ENCODE measurements around the gene VCL.
A peak's percentile ranks its signal among the peaks of the same experiment; 100 is the strongest.
"Not testable (repeated sequence)": the region's sequence is repeated elsewhere in the genome, so short reads cannot be mapped to it uniquely, and the experiment has no call there.

VCL gene

DNA sequence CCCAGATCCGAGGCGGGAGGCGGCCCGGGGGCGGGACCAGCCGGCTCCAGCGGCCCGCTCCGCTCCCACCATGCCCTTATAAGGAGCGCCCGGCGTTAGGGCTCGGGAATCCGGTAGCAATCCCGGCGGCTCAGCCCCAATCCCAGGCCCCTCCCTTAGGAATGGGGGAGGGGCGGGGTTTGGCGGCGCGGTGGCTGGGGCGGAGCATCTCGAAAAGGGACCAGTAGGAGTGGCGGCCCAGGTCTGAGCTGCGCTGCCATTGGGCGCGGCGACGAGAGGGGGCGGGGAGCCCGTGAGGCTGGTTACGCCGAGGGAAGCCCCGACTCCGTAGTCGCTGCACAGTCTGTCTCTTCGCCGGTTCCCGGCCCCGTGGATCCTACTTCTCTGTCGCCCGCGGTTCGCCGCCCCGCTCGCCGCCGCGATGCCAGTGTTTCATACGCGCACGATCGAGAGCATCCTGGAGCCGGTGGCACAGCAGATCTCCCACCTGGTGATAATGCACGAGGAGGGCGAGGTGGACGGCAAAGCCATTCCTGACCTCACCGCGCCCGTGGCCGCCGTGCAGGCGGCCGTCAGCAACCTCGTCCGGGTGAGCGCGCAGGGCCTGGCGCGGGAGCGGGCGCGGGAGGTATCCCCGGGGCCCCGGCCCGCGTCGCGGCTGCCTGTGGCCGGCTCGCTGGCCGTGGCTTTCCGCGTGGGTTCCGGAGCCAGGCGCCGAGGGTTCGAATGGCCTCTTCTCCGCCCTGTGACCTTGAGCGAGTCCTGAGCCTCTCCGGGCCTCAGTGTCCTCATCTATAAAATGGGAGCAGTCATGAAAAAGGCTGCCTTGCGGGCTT is at the start of gene VCL:
Gene VCL (plus strand): TSS at position 330 of the 836 bp plus-strand sequence. CDS start 92 bp downstream, at position 422.
- DNase-seq (ENCODE audit: low read depth, low spot score) = peak; percentile 87

DNA sequence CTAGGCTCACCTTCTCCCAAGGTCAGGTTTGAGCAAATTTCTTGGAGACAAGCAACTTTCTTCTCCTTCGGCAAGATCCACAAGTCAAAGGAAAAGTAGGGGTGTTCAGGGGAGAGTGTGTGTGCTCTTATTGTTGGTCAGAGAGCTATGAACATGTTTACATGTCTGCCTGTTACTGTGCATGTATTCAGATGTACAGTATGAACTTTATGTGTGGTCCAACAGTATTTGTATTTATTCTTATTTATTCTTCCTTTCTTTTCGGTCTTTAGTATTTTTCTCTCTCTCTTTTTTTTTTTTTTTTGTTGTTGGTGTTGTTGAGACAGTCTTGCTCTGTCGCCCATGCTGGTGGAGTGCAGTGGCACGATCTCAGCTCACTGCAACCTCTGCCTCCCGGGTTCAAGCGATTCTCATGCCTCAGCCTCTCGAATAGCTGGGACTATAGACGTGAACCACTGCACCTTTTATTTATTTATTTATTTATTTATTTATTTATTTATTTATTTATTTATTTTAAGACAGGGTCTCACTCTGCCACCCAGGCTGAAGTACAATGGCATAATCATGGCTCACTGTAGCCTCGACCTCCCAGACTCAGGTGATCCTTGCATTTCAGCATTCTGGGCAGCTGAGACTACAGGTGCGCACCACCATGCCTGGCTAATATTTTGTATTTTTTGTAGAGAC is 48.8 kb upstream of the VCL start:
- no peak for DNase-seq (ENCODE audit: low read depth, low spot score)

DNA sequence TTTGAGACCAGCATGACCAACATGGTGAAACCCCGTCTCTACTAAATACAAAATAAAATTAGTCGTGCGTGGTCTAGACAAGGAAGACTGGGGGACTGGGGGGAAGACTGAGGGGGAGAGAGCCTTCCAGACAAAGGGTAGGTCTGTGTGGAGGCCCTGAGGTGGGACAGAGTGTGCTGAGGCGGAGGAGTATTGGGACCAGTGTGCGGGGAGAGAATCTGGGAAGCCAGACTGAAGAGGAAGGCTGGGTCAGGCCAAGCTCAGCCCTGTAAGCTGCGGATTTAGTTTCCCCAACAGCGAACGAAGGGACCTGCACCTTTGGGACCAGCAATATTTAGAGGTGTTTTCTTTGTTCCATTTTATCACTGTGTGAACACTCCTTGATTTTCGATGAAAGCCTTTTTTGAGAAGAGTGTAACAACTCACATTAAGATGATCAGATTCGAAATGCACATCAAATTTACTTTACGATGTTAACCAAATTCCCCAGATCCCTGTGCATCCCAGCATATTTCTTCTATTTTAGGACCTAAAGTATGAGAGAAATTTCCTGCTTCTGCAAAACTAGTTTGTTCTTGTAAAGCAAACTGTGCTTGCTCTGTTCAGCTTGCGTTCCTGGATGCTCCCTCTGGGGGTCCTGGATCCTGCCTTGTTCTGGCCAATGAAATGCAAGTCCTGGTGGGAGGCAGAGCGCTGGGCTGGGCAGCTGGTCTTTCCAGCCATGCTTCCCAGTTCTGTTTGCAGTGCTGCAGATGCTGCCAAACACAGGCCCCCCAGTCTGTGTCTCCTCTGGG is 47.6 kb upstream of the VCL start:
- DNase-seq (ENCODE audit: low read depth, low spot score) = no peak

DNA sequence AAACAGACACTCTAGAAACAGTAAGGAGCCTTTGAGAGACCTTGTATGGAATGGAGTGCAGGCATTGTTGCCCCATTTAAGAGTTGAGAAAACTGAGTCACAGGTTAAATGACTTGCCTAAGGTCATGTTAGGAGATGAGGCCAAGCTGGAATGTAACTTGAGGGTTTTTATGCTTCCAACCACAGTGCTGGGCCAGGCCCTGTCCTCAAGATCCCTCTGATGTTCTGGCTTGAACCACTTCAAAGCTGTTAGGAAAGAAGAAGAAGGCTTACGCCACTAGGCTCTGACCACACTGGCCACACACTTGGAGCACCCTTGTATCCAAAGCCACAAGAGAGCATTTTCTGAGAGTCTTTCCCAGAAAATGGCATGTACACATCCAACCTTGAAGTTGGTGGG is 44.3 kb upstream of the VCL start:
- DNase-seq (ENCODE audit: low read depth, low spot score) = no peak

DNA sequence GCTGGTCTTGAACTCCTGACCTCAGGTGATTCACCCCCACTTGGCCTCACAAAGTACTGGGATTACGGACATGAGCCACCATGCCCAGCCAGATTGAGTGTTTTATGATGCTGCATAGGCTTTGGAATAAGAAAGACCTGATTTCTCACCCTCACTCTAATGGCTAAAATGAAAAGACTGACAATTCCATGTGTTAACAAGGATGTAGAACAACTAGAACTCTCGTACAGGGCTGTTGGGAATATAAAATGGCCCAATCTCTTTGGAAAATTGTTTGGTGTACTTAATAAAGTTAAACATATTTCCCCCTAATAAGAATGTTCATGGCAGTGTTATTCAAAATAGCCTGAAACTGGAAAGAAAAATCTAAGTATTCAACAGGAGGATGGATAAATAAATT is 43.2 kb upstream of the VCL start:
- DNase-seq (ENCODE audit: low read depth, low spot score) = no peak

DNA sequence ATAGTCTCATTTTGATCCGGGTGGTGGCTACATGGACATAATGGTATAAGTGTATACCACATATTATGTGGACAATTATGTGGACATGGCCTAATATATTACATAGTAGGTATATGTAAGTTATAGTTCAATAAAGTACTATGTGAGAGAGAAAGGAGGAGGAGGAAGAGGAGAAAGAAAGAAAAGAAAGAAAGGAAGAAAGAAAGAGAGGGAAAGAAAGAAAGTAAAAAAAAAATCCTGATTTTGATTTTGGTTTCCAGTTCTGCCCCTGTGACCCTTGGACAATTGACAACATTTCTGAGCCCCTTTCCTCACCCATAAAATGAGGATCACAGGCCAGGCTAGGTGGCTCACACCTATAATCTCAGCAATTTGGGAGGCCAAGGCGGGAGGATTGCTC is 42.2 kb upstream of the VCL start:
- no peak for DNase-seq (ENCODE audit: low read depth, low spot score)

DNA sequence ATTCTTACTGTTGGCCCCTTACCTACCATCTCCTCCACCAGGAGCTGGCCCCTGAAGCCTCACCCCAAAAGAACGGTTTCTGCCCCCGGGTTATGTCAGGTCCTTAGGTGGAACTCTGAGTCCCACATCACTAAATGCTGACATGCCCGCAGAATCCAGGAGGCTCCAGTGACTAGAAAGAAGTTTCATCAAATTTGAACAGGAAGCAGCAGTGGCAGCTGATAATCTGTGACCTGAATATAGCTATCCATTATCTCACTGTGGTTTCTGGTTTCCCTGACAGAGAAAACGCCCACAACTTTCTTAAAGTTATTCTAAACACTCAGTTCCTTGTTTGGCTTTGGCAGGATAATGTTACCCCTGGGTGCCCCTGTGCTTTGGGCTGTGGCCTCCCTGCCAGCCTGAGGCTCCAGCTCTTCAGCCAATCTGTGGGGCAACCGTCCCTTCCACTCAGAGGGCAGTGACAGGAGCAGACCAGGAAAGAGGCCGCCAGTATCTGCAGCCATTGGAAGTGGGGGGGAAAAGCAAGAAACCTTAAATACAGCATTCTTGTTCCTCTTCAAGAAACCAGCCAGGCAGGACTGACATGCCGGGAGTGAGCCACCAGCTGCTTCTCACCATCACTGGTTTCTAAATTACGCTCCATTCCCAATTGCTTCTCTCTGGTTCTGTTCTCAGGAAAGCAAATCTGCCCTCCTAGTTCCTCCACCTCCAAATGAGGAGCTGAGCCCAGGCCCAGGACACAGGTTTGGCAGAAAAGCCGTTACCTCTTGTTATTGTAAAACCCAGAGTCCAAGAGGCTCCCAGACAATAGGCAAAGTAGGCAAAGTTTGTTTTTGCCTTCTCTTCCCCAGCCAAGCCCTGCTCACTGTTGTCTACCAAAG is 41.2 kb upstream of the VCL start:
- no peak for DNase-seq (ENCODE audit: low read depth, low spot score)

DNA sequence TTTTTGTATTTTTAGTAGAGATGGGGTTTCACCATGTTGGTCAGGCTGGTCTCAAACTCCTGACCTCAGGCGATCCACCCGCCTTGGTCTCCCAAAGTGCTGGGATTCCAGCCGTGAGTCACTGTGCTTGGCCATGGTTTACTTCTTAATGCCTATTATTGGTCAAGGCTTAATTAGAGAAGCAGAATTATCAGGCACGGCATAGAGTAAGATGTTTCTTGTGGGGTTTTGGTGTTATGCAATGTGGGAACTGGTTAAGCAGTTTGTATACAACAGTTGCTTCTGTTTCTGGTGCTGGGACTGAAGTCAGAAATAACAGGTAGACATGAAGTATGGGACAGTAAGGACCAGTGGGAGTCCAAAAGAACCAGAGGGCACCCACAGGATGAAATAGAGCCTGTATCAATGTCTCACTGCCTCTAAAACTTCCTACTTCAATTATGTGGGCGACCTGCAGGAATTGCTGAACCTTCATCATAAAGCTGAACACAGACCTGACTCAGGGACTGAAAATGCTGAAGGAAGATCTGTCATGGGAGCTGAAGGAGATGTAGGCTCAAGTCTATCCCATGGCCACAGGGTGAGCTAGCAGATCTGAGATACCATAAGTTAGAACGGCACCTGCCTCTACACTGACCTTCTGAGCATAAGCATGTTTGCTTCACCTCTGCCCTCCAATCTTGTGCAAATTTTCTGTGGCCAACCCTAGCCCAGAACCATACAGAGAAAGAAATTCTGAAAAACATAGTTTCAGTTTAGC is 38.3 kb upstream of the VCL start:
- DNase-seq (ENCODE audit: low read depth, low spot score) = no peak

DNA sequence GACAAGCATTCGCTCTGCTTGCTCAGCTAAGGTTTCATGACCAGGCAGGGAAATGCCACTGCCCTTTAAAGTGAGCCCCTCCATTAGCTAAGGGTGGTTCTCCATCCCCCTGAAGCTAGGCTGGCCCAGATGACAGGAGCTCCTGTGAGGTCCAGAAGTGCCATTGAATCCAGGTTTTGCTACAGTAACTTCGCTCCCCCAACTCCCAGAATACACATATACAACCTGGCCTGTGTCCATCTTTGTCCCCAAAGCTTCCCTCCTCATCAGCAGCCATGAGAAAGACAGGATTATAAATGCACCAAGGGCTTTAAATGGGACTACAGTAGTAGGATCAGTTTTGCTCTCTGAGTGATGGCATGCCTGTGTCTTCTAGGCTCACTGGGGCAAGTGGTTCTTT is 35.5 kb upstream of the VCL start:
- DNase-seq (ENCODE audit: low read depth, low spot score) = no peak

DNA sequence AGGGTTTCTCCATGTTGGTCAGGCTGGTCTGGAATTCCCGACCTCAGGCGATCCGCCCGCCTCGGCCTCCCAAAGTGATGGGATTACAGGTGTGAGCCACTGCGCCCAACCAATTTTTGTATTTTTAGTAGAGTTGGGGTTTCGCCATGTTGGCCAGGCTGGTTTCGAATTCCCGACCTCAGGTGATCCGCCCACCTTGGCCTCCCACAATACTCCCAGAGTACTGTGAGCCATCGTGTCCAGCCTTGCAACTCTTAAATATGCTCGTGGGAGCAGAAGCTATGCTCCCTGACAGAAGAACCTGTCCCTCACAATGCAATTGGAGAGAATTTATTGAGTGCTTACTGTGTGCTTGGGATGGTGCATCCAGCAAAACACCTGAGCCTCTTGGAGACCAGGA is 34.4 kb upstream of the VCL start:
- DNase-seq (ENCODE audit: low read depth, low spot score) = not testable (repeated sequence)

DNA sequence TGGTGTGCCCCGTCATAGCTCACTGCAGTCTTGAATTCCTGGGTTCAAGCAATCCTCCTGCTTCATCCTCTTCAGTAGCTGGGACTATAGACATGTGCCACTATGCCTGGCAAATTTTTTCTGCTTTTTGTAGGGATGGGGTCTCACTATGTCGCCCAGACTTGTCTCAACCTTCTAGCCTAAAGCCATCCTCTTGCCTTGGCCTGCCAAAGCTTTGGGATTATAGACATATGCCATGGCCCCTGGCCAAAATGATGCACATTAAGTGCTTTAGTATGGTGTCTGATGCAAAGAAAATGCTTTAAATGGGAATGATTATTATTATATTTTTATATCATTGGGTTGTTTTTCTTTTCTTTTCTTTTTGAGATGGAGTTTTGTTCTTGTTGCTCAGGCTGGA is 33.2 kb upstream of the VCL start:
- no peak for DNase-seq (ENCODE audit: low read depth, low spot score)

DNA sequence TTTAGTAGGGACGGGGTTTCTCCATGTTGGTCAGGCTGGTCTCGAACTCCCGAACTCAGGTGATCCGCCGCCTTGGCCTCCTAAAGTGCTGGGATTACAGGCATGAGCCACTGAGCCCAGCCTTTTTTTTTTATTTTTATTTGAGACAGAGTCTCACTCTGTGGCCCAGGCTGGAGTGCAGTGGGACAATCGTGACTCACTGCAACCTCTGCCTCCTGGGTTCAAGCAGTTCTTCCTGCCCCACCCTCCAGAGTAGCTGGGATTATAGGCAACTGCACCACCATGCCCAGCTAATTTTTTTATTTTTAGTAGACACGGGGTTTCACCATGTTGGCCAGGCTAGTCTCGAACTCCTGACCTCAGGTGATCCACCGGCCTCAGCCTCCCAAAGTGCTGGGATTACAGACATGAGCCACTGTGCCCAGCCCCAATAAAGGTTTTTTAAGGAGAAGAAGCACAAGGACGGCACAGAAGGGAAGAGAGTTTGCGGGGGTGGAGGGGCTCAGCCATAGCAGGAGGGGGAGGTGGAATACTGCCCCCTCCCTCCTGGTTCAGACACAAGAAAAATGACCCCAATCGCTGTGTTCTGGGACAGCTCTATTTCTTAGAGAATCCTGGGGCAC is 32.5 kb upstream of the VCL start:
- DNase-seq (ENCODE audit: low read depth, low spot score) = not testable (repeated sequence)

DNA sequence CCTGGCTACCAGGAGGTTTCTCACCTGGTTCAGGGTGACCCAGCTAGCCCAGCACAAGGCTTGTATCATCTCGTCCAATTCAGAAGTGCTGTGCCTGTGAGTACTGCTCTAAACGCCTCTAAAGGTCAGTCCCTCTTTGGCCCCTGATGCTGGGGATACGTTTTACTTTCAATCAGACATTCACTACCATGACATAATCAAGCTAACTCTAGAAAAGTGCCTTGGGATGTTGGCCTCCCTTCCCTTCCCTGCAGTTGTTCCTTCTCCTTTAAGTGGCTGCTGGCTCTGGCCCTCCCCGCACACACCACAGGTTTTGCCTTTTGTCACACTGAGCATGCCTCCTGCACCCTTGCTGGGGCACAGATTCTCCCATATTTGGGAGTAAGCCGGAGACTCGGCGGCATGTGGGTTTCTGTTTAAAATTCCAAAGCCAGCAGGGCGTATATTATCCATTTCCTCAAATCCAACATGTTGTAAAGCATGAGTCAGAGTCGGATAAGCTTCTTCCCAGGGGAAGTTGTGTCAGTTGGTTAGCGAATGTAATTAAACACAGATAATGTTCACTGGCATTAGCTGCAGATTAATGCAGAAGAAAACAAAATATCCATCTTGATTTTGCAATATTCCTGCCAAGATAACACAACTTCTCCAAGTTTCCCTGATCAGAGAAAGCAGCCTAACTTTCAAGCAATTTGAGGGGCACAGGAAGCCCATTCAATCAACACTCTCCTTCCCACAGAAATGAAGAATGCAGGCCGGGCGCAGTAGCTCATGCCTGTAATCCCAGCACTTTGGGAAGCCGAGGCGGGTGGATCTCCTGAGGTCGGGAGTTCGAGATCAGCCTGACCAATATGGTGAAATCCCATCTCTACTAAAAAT is 31.8 kb upstream of the VCL start:
- DNase-seq (ENCODE audit: low read depth, low spot score) = no peak

DNA sequence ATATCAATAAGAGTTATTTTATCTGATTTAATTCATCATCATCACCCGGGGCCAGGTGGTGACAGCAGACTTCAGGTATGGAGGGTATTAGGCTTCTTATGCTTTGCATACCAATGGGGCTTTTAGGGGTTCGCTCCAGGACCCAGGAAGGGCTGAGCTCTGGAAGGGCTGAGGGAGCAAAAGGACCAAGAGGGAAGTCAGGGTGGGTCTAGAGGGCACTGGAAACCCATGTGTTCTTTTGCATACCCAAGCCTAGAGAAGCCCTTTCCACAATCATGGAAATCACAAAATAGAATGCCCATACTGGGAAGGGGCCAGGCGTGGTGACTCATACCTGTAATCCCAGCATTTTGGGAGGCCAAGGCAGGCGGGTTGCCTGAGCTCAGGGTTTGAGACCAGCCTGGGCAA is 30.9 kb upstream of the VCL start:
- DNase-seq (ENCODE audit: low read depth, low spot score) = no peak

DNA sequence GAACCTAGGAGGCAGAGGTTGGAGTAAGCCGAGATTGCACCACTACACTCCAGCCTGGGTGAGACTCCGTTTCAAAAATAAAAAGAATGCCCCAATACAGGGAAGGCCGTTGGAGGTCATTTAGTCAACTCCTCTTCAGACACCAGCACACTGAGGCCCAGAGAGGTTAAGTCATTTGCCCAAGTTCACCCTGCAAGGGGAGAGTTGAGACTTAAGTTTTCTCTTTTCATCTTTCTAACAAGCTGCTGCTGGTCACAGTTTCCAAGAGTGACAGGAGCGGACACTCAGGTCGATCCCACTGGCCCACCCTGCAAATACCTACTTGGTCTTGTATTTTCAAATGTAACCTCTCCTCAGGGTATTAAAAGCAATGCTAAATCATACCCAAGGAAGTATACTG is 30.4 kb upstream of the VCL start:
- no peak for DNase-seq (ENCODE audit: low read depth, low spot score)

DNA sequence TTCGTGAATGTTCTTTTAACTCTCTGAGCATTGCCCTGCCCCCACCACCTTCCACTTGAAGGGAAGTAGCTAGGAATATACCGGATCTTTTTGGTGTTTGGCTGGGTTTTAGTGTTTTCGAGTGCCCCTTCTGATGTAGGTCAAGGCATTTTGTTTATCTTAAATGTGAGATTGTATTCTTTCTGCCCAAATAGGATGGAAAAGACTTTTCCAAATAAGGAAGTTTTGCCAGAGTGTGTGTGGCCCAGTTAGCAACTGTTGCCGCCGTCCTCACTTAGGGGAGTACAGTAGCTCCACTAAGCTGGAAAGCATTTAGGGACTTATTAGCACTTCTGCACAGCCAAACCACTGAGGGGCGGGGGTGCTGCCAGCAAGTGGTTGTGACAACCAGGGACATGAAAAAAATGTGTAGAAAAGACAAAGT is 29.8 kb upstream of the VCL start:
- DNase-seq (ENCODE audit: low read depth, low spot score) = no peak

DNA sequence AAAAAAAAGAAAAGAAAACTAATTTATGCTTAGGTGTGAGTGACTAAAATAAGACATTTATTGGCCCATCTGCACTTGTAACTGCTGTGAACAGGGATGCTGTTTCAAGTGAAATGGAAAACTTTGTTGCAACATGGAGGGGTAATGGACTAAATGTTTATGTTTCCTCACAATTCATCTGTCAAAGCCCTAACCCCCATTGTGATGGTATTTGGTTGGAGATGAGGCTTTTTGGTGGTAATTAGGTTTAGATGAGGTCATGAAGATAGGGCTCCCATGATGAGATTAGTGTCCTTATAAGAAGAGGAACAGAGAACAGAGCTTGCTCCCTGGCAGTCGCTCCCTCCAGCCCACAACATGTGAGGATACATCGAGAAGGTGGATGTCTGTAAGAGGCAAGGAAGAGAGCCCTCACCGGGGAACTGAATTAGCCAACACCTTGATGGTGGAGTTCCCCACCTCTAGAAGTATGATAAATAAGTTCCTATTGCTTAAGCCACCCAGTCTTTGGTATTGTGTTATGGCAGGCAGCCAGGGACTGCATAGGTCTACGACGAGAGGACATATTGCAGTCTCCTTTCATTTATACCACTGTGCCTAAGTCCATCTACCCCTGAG is 28.6 kb upstream of the VCL start:
- DNase-seq (ENCODE audit: low read depth, low spot score) = no peak

DNA sequence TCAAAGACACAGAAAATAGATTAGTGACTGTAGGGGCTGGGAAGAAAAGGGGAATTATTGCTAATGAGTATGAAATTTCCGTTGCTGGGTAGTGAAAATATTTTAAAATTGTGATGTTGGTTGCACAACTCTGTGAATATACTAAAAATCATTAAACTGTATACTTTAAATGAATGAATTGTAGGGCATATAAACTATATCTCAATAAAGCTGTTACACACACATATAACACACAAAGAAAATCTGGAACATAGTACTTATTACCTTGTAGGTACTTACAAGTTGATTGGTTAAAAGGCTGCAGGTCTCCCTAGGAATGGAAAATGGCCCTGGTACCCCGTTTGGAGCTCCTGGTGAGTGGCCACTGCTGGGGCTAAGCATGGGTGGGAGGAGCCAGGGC is 27.1 kb upstream of the VCL start:
- DNase-seq (ENCODE audit: low read depth, low spot score) = no peak

All from activated CD4-positive, CD25-positive, alpha-beta regulatory T cell treated with anti-CD3 and anti-CD28 coated beads, Interleukin-2, amount 50 U/mL, for 16 hours (primary cell).